HepG2 (cell line): ENCODE results near the gene AGAP3. TPM values are rescaled to one million over a fixed set of nuclear protein-coding genes. Genes with fewer than 3 reads are reported as not detected.

Experiments
- ATAC-seq: fragments of 200-7000 bp; cut with Tn5 transposase; 3 replicates; pipeline ENCODE4 v1.9.1; 2020; ENCODE audit warnings: mild to moderate bottlenecking, moderate library complexity
- BruUV-seq: library from RNA; stranded (reverse); fragments of 400-500 nt; replicated peaks from 2 replicates; lab custom pipeline; 2021; lab: Mats Ljungman, UMichigan
- CTCF ChIA-PET: fragments of 300-600 bp; formaldehyde crosslinking; extraction: SDS; loops from one replicate; lab custom pipeline; 2021; ENCODE audit warnings: low total read pairs, inconsistent platforms, low intra/inter-chr PET ratio; lab: Yijun Ruan, JAX
- POLR2A ChIA-PET: fragments of 350-600 bp; sonication (Branson Sonifier 250); formaldehyde crosslinking; loops from one replicate; lab custom pipeline; 2020; ENCODE audit warnings: antibody characterized with exemption, inconsistent platforms; lab: Yijun Ruan, JAX
- DNase-seq: peaks from one replicate; pipeline ENCODE4 v3.0.0-alpha.2; 2015; ENCODE audit warnings: low spot score
- FAIRE-seq: peaks from 3 replicates; lab custom pipeline; 2011; peaks lifted over from hg19 to GRCh38; lab: Jason Lieb, UNC
- H2AFZ ChIP-seq: one replicate; pipeline ENCODE4 v1.6.1; 2011; ENCODE audit warnings: low read length, inconsistent platforms
- H3K27ac ChIP-seq: fragments of 300-600 bp; 3 replicates; pipeline ENCODE4 v1.8.0; 2011; ENCODE audit warnings: mixed run types, mild to moderate bottlenecking, mixed read lengths, low read length, inconsistent platforms; ENCODE audit not compliant: insufficient read depth; ENCODE audit errors: extremely low read length
- H3K27me3 ChIP-seq, 2 experiments: fragments of 200-600 bp in 1 of 2; 2 replicates in 1 of 2; 3 replicates in 1 of 2; pipeline versions ENCODE4 v1.6.0 to v1.8.0; 2011; ENCODE audit warnings: low read length in 2 of 2, mild to moderate bottlenecking in 2 of 2, moderate library complexity in 2 of 2, inconsistent platforms in 1 of 2; ENCODE audit not compliant: insufficient read depth in 2 of 2, control insufficient read depth in 1 of 2
- H3K36me3 ChIP-seq, 2 experiments: fragments of 200-600 bp in 1 of 2; replicated peaks in 1 of 2; 2 replicates in 1 of 2; 3 replicates in 1 of 2; pipeline versions ENCODE4 v1.5.1 to v1.8.0; 2011; ENCODE audit warnings: low read length in 2 of 2, inconsistent platforms in 1 of 2; ENCODE audit not compliant: insufficient read depth in 2 of 2, control insufficient read depth in 1 of 2
- H3K4me1 ChIP-seq: 2 replicates; pipeline ENCODE4 v1.5.1; 2012; ENCODE audit warnings: low read length, inconsistent platforms; ENCODE audit not compliant: insufficient read depth
- H3K4me2 ChIP-seq: 2 replicates; pipeline ENCODE4 v1.6.0; 2011; ENCODE audit warnings: low read depth, low read length, inconsistent platforms
- H3K4me3 ChIP-seq, 3 experiments: fragments of 200-600 bp in 1 of 3; sonication (generic), shearing (Covaris generic) in 1 of 3; replicated peaks in 1 of 3; 2 replicates each; pipeline ENCODE4 v1.5.1; 2011 to 2016; ENCODE audit warnings: low read length in 3 of 3, inconsistent platforms in 2 of 3, low read depth in 2 of 3, mild to moderate bottlenecking in 2 of 3, control low read depth in 1 of 3, mixed read lengths in 1 of 3; ENCODE audit not compliant: insufficient read depth in 1 of 3
- H3K79me2 ChIP-seq: one replicate; pipeline ENCODE4 v1.6.1; 2011; ENCODE audit warnings: low read length, inconsistent platforms; ENCODE audit not compliant: insufficient read depth
- H3K9ac ChIP-seq: 2 replicates; pipeline ENCODE4 v1.6.0; 2011; ENCODE audit warnings: mild to moderate bottlenecking, low read depth, low read length, inconsistent platforms; ENCODE audit not compliant: insufficient read depth
- H3K9me3 ChIP-seq: 2 replicates; pipeline ENCODE4 v1.5.1; 2012; ENCODE audit warnings: mild to moderate bottlenecking, low read length
- H4K20me1 ChIP-seq: 2 replicates; pipeline ENCODE4 v1.6.0; 2011; ENCODE audit warnings: inconsistent platforms, mild to moderate bottlenecking, low read length, moderate library complexity; ENCODE audit not compliant: insufficient read depth
- BCL6 ChIP-seq: IDR thresholded peaks from 2 replicates; pipeline ENCODE4 v1.6.1; 2016; ENCODE audit warnings: missing genetic modification reagents, missing compliant biosample characterization
- CEBPG ChIP-seq: IDR thresholded peaks from 2 replicates; pipeline ENCODE4 v1.6.1; 2016
- FIP1L1 ChIP-seq: fragments of 200-400 bp; formaldehyde crosslinking; IDR thresholded peaks from 2 replicates; pipeline ENCODE4 v1.6.1; 2018; ENCODE audit warnings: low read depth, mild to moderate bottlenecking, low read length, moderate library complexity, borderline replicate concordance; ENCODE audit not compliant: insufficient read depth
- GPN1 ChIP-seq: sonication (generic); formaldehyde crosslinking; IDR thresholded peaks from 2 replicates; pipeline ENCODE4 v1.5.1; 2020; ENCODE audit warnings: missing genetic modification reagents, borderline replicate concordance
- NFE2L2 ChIP-seq: fragments of 150-350 bp; IDR thresholded peaks from 2 replicates; pipeline ENCODE4 v1.6.1; 2014; ENCODE audit warnings: low read length
- PHF21A ChIP-seq: sonication (generic); formaldehyde crosslinking; IDR thresholded peaks from 2 replicates; pipeline ENCODE4 v1.5.0; 2020; ENCODE audit warnings: mild to moderate bottlenecking, missing genetic modification reagents
- POLR2AphosphoS2 ChIP-seq: IDR thresholded peaks from 2 replicates; pipeline ENCODE4 v1.6.1; 2011; ENCODE audit warnings: low read depth, low read length, improper control_type of control experiment
- RBM22 ChIP-seq: fragments of 200-400 bp; formaldehyde crosslinking; optimal IDR thresholded peaks from 2 replicates; pipeline ENCODE3; 2017; ENCODE audit warnings: mild to moderate bottlenecking, low read length, moderate library complexity
- STAT5B ChIP-seq: sonication (generic); formaldehyde crosslinking; IDR thresholded peaks from 2 replicates; pipeline ENCODE4 v1.4.0; 2020; ENCODE audit warnings: missing genetic modification reagents
- YEATS4 ChIP-seq: sonication (generic); formaldehyde crosslinking; IDR thresholded peaks from 2 replicates; pipeline ENCODE4 v1.4.0; 2020; ENCODE audit warnings: missing genetic modification reagents, borderline replicate concordance
- ZNF607 ChIP-seq: sonication (generic); formaldehyde crosslinking; IDR thresholded peaks from 2 replicates; pipeline ENCODE4 v1.5.1; 2020; ENCODE audit warnings: missing genetic modification reagents, mild to moderate bottlenecking, borderline replicate concordance
- ZNF674 ChIP-seq: sonication (generic); formaldehyde crosslinking; IDR thresholded peaks from 2 replicates; pipeline ENCODE4 v1.5.0; 2020; ENCODE audit warnings: low read depth, mild to moderate bottlenecking, missing genetic modification reagents
- ZNF766 ChIP-seq: sonication (generic); formaldehyde crosslinking; IDR thresholded peaks from 2 replicates; pipeline ENCODE4 v1.5.0; 2020; ENCODE audit warnings: missing genetic modification reagents, borderline replicate concordance
- WGBS: methylation state at CpG from one replicate; pipeline ENCODE4 v1.1.6; 2017; ENCODE audit warnings: low lambda C conversion rate; 5-methylcytosine and 5-hydroxymethylcytosine counted together
- in situ Hi-C: cut with HindIII; loops from 2 replicates; pipeline ENCODE4 v1.10.0; 2017; ENCODE audit warnings: low pct_unique_long_range_greater_than_20kb; ENCODE audit not compliant: extremely low pct_ligation_motif_present
- intact Hi-C: fragments of 100-400 bp; cut with micrococcal nuclease; formaldehyde crosslinking; loops from one replicate; pipeline ENCODE4 v1.10.0; 2022; ENCODE audit not compliant: unreplicated experiment
- polyA plus RNA-seq, 8 experiments: library from polyadenylated mRNA; depleted of rRNA in 3 of 8; stranded (reverse) in 7 of 8; unstranded in 1 of 8; fragments of >200 nt; fragmentation: Illumina TruSeq in 4 of 8; extraction: Trizol in 4 of 8; gene quantifications; 2 replicates each; pipeline versions ENCODE4 v1.2.1 to v1.2.3, GENCODE V29; 2011 to 2016; ENCODE audit warnings: low read depth in 4 of 8, missing spikeins in 1 of 8, mixed read lengths in 1 of 8; ENCODE audit not compliant: insufficient read depth in 1 of 8
- total RNA-seq, 5 experiments: library from RNA; depleted of rRNA; stranded (reverse); fragments of >200 nt; fragmentation: Illumina TruSeq; extraction: Trizol; gene quantifications; 2 replicates each; pipeline ENCODE4 v1.2.3, GENCODE V29; 2016; ENCODE audit warnings: low read depth in 1 of 5
- TF ChIP-seq, protein P1 (sequence below): sonication (generic); formaldehyde crosslinking; IDR thresholded peaks from 2 replicates; pipeline ENCODE4 v1.8.0; 2022; ENCODE audit warnings: missing genetic modification reagents, mild to moderate bottlenecking, borderline replicate concordance
- TF ChIP-seq, protein P2 (sequence below): sonication (generic); formaldehyde crosslinking; IDR thresholded peaks from 2 replicates; pipeline ENCODE4 v1.8.1; 2023; ENCODE audit warnings: mild to moderate bottlenecking, missing genetic modification reagents

Gene AGAP3
- total and polyA plus RNA-seq, 2 of the 13 experiments (the other 11 are each of a cell fraction or from before 2014, with no cell fraction given), result 31.3 to 61.4 TPM

GRCh38 chr7:151161757-151162156, 75.5 kb downstream of the AGAP3 start:
- no peaks in the 10 kb centered on the region for H3K4me1 ChIP-seq
- no peaks in the 10 kb centered on the region for H3K9me3 ChIP-seq
- POLR2A ChIA-PET, result no interaction called here
- no peak for FAIRE-seq
- WGBS, result 0% methylated on average over 1 of the region's 1 CpG
- intact Hi-C loops, result no loop called here
- in situ Hi-C loops, result no loop called here
- TF ChIP-seq BCL6 (CRISPR knock-in tag), result no peak
- no peak for TF ChIP-seq STAT5B
- TF ChIP-seq POLR2AphosphoS2, result no peak
- TF ChIP-seq GPN1 (CRISPR knock-in tag), result no peak
- TF ChIP-seq FIP1L1, result no peak
- TF ChIP-seq NFE2L2, result no peak
- TF ChIP-seq, protein P1, sequence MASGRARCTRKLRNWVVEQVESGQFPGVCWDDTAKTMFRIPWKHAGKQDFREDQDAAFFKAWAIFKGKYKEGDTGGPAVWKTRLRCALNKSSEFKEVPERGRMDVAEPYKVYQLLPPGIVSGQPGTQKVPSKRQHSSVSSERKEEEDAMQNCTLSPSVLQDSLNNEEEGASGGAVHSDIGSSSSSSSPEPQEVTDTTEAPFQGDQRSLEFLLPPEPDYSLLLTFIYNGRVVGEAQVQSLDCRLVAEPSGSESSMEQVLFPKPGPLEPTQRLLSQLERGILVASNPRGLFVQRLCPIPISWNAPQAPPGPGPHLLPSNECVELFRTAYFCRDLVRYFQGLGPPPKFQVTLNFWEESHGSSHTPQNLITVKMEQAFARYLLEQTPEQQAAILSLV (CRISPR knock-in tag), result no peak
- TF ChIP-seq CEBPG (CRISPR knock-in tag), result no peak
- no peak for TF ChIP-seq PHF21A (CRISPR knock-in tag)
- TF ChIP-seq RBM22, result no peak
- TF ChIP-seq, protein P2, sequence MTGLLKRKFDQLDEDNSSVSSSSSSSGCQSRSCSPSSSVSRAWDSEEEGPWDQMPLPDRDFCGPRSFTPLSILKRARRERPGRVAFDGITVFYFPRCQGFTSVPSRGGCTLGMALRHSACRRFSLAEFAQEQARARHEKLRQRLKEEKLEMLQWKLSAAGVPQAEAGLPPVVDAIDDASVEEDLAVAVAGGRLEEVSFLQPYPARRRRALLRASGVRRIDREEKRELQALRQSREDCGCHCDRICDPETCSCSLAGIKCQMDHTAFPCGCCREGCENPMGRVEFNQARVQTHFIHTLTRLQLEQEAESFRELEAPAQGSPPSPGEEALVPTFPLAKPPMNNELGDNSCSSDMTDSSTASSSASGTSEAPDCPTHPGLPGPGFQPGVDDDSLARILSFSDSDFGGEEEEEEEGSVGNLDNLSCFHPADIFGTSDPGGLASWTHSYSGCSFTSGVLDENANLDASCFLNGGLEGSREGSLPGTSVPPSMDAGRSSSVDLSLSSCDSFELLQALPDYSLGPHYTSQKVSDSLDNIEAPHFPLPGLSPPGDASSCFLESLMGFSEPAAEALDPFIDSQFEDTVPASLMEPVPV, result no peak
- no peak for TF ChIP-seq ZNF766
- TF ChIP-seq ZNF607 (CRISPR knock-in tag), result no peak
- TF ChIP-seq YEATS4 (CRISPR knock-in tag), result no peak
- no peak for TF ChIP-seq ZNF674
- TF ChIP-seq, all 625 proteins: peak for 0
- Histone ChIP-seq H3K36me3 (no peaks in the 10 kb centered on the region), H3K4me3 (no peak overlapping the region), H3K9ac (no peak overlapping the region), H3K79me2 (no peaks in the 10 kb centered on the region), H3K4me2 (no peak overlapping the region), H4K20me1 (no peaks in the 10 kb centered on the region), H3K27ac (no peak overlapping the region), H2AFZ (no peak overlapping the region), H3K27me3 (peaks cover 7 to 59% of the 10 kb centered on the region in 2 experiments)
- BruUV-seq, result no TSS peak
- DNase-seq, result no peak
- no peak for ATAC-seq
- CTCF ChIA-PET, result no interaction called here
